NCI-H748 (cell line): ENCODE results near the gene KLC3.
A peak's percentile ranks its signal among the peaks of the same experiment; 100 is the strongest.

Source experiments
- DNase-seq: peaks from one replicate; lab custom pipeline; 2025; ENCODE audit not compliant: unreplicated experiment; lab: John Stamatoyannopoulos, UW

Gene KLC3

DNA sequence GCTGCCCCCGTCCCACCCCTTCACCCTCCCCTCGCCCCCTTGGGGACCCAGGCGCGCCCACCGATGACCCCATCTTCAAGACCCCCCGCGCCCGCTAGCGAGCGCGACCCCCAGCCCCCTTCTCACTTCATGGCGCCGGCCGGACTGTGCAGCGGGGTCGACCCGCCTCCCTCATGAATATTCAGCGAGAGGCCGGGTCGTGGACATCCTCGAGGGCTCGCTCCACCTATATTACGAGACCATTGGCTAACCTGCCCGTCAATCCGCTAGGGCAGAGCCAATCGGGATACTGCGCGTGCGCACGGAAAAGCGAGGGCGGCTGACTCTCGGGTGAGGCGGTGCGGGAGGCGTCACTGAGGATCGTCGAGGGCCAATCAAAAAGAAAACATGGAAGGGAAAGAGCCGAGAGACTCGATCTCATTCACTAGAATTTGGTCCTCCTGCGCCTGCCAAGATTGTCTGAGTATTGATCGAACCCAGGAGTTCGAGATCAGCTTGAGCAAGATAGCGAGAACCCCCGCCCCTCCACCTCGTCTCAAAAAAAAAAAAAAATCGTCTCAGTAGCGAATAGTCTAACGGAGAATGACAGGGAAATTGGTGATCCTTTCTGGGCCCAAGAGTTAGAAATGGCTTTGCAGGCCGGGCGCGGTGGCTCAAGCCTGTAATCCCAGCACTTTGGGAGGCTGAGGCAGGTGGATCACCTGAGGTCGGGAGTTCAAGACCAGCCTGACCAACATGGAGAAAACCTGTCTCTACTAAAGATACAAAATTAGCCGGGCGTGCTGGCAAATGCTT lies 30.1 kb downstream of the KLC3 start, which contains the start of gene ERCC2:
TSS of gene ERCC2 (minus strand) at position 164 of the 795 bp plus-strand sequence. CDS start at position 131, 33 bp downstream.
- DNase-seq, result peak; percentile 99

DNA sequence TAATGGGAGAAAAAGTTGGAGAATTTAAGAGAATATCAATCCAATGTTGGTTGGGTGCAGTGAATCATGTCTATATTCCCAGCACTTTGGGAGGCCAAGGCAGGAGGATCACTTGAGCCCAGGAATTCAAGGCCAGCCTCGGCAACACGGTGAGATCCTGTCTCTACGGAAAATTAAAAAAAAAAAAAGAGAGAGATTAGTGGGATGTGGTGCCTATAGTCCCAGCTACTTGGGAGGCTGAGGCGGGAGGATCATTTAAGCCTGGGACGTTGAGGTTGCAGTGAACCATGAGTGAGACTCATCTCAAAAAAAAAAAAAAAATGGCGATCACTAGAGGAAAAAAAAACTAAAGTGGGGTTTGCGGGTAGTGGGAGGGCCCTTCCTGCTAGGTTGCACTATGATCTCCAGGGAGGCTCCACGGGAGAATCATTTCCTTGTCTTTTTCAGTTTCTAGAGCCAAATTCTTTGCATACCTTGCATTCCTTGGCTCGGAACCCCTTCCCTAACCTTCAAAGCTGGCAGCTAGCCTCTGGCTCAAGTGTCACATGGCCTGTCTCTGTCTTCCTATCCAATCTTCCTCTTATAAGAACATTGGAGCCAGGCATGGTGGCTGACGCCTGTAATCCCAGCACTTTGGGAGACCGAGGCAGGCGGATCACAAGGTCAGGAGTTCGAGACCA lies 35.6 kb downstream of the KLC3 start:
- no peak for DNase-seq

DNA sequence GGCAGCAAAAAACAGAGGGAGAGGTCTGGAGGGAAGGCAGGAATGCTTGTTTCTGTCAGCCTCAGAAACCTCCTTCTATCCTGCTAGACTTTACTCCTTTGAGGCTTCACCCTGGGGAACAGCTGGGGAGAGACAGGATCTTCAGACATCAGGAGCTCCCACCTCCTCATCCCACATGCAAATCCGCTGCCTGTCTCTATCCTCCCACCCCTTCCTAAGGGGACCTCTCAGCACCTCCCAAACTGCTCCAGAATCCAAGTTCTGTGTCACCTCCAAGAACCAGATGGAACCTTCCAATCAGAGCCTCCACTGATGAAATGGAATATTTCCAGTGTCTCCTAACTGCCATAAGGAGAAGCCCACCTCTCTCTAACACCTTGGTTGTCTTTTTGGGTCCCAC lies 39.6 kb downstream of the KLC3 start:
- DNase-seq, result no peak

DNA sequence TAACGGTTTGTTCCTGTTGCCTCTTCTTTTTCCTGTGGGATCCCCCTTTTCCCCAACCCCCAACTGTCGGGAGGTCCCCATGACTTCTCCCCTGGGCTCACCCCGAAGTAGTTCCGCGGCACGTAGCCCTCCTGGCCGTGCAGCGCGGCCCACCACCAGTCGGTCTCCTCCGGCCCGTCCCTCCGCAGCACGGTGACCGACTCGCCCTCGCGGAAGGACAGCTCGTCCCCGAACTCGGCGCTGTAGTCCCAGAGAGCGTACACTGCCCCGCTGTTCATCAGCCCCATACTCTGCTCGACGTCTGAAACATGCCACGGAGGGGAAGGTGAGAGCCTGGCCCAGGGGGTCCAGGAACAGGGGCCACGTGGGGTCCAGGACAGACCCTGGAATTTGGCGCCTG lies 41.9 kb downstream of the KLC3 start:
- no peak for DNase-seq

DNA sequence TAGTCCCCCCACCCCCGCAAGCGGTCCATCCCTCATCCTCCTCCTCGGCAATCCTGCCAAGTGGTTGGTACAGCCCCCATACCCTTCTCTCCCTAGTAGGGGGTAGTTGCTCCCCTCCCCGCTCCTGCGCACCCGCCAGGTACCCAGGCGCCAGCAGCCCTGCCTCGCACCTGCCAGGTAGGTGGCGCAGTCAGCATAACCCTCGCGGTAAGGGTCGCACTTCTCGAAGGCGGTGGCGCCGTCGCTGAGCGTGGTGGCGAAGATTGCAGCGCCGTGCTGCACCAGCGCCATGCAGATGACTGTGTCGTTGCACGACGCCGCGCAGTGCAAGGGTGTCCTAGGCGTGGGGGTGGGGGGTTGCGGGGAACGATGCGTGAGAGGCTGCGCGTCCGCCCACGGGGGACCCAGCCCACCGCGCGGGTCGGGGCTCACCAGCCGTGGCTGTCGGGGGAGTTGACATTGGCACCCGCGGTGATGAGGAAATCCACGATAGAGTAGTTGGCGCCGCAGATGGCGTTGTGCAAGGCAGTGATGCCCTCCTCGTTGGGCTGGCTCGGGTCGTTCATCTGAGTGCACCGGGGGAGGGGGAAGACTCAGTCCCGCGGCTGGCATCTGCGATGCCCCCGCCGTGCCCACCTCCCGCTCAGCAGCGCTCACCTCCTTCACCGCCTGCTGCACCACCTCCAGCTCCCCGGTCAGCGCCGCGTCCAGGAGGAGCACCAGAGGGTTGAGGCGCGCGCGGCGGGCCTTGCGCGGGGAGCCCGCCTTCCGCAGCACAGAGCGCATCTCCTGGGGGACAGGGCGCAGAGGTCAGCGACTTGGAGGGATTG lies 45.1 kb downstream of the KLC3 start:
- DNase-seq, result peak; percentile 81

DNA sequence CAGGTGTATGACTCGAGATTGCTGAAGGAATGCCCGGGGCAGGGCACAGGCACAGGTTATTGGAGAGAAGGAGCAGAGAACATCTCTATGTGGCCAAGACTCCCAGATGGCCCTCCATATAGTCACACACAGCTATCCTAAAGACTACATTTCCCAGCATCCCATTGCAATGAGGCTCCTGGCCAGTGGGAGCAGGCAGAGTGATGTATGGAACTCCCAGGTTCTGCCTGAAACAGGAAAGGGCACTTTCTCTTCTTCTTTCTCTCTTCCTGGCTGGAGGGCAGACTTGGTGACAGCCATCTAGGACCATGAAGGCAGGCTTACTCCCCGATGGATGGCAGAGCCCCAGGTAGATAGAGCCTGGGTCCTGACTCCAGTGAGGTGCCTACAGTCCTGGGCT lies 50.8 kb downstream of the KLC3 start:
- DNase-seq, result peak; percentile 27

DNA sequence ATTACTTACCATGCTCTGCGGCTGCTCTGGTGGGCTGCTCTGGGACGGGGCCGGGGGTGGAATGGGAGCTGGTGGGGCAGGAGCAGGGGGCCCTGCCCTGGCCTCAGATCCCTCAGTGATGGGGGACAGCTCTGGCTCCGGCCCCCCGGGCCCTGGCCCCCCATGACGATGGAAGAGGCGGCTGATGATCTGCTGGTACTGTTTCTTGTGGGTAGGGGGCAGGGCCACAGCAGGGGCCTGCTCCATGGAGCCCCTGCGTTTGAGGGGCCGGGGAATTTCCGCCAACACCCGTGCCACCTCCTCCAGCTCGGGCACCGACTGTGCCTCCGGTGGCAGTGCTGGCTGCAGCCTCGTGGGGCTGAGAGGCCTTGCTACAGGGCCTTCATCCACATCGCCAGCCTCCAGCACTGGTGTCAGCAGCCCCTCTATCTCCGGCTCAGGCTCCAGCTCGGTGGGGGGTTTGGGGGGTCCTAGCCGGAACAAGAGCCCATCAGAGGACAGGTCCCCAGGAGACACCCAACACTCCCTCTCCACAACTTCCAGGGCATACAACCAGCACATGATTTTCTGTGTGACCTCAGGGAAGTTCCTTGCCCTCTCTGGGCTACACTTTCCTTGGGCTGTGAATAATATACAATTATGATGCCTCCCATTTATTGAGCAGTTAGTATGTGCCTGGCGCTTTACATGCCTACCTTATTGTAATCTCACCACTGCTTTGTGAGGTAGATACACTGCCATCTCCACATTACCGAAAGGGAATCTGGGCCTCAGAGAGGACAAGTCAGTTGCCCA lies 51.5 kb downstream of the KLC3 start:
- no peak for DNase-seq

DNA sequence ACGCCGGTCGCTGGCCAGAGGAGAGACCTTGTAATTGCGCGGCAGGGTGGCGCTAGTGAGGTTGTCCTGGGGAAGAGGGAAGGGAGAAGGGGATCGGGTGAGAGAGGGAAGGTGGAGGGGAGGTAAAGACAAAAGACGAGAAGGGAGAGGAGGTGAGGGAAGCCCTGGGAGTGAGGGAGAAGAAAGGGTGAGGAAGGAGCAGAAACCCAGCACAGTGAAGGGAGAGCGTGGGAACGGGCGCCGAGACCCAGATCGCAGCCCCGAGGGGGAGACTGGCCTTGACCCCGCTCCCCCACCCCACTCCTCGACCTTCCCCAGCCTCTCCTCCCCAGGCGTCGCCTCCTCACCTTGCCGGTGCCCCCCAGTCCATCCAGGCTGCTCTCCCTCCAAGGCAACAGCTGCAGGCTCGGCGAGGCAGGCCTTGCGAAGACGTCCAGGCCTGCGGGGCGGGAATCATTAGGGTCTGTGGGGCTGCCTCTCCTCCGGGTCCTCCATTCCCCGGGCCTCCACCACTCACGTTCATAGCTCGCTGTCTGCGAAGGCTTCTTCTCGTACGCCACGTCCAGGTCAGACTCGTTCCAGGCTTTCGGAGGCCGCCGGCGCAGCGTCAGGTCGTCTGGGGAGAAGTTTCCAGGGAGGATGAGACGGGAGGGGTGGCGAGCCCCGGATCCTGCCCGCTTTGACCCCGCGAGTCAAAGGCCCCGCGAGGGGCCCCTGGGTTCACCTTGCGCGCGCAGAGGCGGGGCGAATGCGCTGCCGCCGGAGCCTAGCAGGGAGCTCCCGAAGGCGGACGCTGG lies 55.5 kb downstream of the KLC3 start:
- DNase-seq, result no peak

DNA sequence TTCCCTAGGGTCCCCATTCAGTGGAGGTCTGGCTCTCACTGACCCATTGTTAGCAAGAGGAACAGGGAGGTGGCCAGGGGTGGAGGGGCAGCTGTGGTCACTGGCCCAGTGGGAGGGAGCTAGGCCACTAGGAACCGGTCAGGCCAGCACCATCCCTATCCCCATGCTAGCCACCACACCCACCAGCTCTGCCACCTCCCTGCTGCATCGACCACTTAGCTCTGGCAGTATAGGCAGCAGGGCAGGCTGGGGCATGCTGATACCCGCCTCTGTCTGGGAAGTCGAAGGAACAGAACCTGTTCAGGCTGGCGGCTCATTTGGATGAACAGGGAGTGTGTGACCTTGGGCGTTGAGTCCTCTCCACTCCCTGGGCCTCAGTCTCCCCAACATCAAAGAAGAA lies 59.6 kb downstream of the KLC3 start:
- DNase-seq, result peak; percentile 54
